LNCAP (cell line): Measurements from ENCODE around the gene WASHC4.

Experiments used
- CTCF ChIP-seq: fragments of 450-650 bp; IDR thresholded peaks from 2 replicates; pipeline ENCODE4 v1.5.1; 2017; ENCODE audit warnings: mild to moderate bottlenecking

The WASHC4 gene

GRCh38 chr12:105072888-105073488, 34.5 kb upstream of the WASHC4 start:
- TF ChIP-seq CTCF = no peak

GRCh38 chr12:105076098-105076497, 31.4 kb upstream of the WASHC4 start:
- no peak for TF ChIP-seq CTCF

- no peak for TF ChIP-seq CTCF
Observed at GRCh38 chr12:105076913-105077312, 30.6 kb upstream of the WASHC4 start.

- TF ChIP-seq CTCF = no peak
Observed at GRCh38 chr12:105077435-105077834, 30.1 kb upstream of the WASHC4 start.

GRCh38 chr12:105078712-105079570, 28.6 kb upstream of the WASHC4 start:
- no peak for TF ChIP-seq CTCF

GRCh38 chr12:105083031-105083430, 24.5 kb upstream of the WASHC4 start:
- TF ChIP-seq CTCF = no peak

GRCh38 chr12:105083551-105084105, 23.9 kb upstream of the WASHC4 start:
- no peak for TF ChIP-seq CTCF
